K562 (cell line): ENCODE data around the gene SEC16A. TPM values are rescaled to one million over a fixed set of nuclear protein-coding genes. Genes with fewer than 3 reads are reported as not detected.

Experiments used
- ATAC-seq: fragments of 200-7000 bp; cut with Tn5 transposase; 3 replicates; pipeline ENCODE4 v1.9.1; 2020; ENCODE audit warnings: moderate library complexity
- BruUV-seq: library from RNA; stranded (reverse); fragments of 400-500 nt; replicated peaks from 2 replicates; lab custom pipeline; 2021; lab: Mats Ljungman, UMichigan
- CTCF ChIA-PET: fragments of 300-600 bp; formaldehyde crosslinking; extraction: SDS; loops from one replicate; lab custom pipeline; 2021; ENCODE audit warnings: low intra/inter-chr PET ratio; lab: Yijun Ruan, JAX
- POLR2A ChIA-PET: fragments of 300-600, 350-650 bp; sonication (Branson Sonifier 250); formaldehyde crosslinking; extraction: SDS; loops from one replicate; lab custom pipeline; 2021; ENCODE audit warnings: antibody characterized with exemption, inconsistent platforms; lab: Yijun Ruan, JAX
- DNase-seq, 4 experiments: peaks; one replicate each; pipeline versions ENCODE4 v3.0.0 to v3.0.0-alpha.2; 2011 to 2018; ENCODE audit warnings: low spot score in 3 of 4, mixed read lengths in 3 of 4; ENCODE audit errors: extremely low read depth in 1 of 4
- FAIRE-seq: peaks from 2 replicates; lab custom pipeline; 2011; peaks lifted over from hg19 to GRCh38; lab: Jason Lieb, UNC
- H2AFZ ChIP-seq: 2 replicates; pipeline ENCODE4 v1.6.0; 2011; ENCODE audit warnings: low read depth, low read length, control low read depth, inconsistent platforms
- H3K27ac ChIP-seq: fragments of 200-600 bp; 3 replicates; pipeline ENCODE4 v1.8.0; 2011; ENCODE audit warnings: low read depth, mild to moderate bottlenecking, control low read depth, inconsistent platforms, low read length, moderate library complexity, mixed read lengths; ENCODE audit errors: extremely low read depth
- H3K27me3 ChIP-seq, 2 experiments: fragments of 300-600 bp in 1 of 2; 2 replicates in 1 of 2; 3 replicates in 1 of 2; pipeline versions ENCODE4 v1.6.0 to v1.8.0; 2011; ENCODE audit warnings: inconsistent platforms in 2 of 2, low read length in 2 of 2, mild to moderate bottlenecking in 1 of 2, mixed read lengths in 1 of 2, moderate library complexity in 1 of 2; ENCODE audit not compliant: control insufficient read depth in 2 of 2, insufficient read depth in 2 of 2
- H3K36me3 ChIP-seq: fragments of 300-600 bp; 3 replicates; pipeline ENCODE4 v1.8.0; 2011; ENCODE audit warnings: mild to moderate bottlenecking, low read length, inconsistent platforms; ENCODE audit not compliant: control insufficient read depth, insufficient read depth
- H3K4me1 ChIP-seq, 2 experiments: fragments of 200-600 bp in 1 of 2; replicated peaks in 1 of 2; 2 replicates in 1 of 2; 3 replicates in 1 of 2; pipeline versions ENCODE4 v1.5.1 to v1.8.0; 2011; ENCODE audit warnings: inconsistent platforms in 2 of 2, low read length in 2 of 2, mild to moderate bottlenecking in 1 of 2, mixed read lengths in 1 of 2, moderate library complexity in 1 of 2; ENCODE audit not compliant: control insufficient read depth in 2 of 2, insufficient read depth in 2 of 2
- H3K4me2 ChIP-seq: 2 replicates; pipeline ENCODE4 v1.6.1; 2011; ENCODE audit warnings: low read length, control low read depth, inconsistent platforms, mixed read lengths; ENCODE audit not compliant: insufficient read depth
- H3K4me3 ChIP-seq: fragments of 200-600 bp; sonication (generic), shearing (Covaris generic); 2 replicates; pipeline ENCODE4 v1.5.1; 2016; ENCODE audit warnings: control low read depth, inconsistent platforms
- H3K79me2 ChIP-seq: fragments of 200-600 bp; 3 replicates; pipeline ENCODE4 v1.8.0; 2011; ENCODE audit warnings: low read length, inconsistent platforms; ENCODE audit not compliant: control insufficient read depth, insufficient read depth
- H3K9ac ChIP-seq, 2 experiments: 2 replicates each; pipeline versions ENCODE4 v1.6.0 to v1.6.1; 2011; ENCODE audit warnings: low read depth in 2 of 2, low read length in 2 of 2, control low read depth in 1 of 2, inconsistent platforms in 1 of 2, mild to moderate bottlenecking in 1 of 2, mixed read lengths in 1 of 2; ENCODE audit not compliant: insufficient read depth in 1 of 2
- H3K9me1 ChIP-seq: one replicate; pipeline ENCODE4 v1.6.0; 2011; ENCODE audit warnings: inconsistent platforms, mild to moderate bottlenecking, low read length, moderate library complexity; ENCODE audit not compliant: control insufficient read depth, insufficient read depth
- H3K9me3 ChIP-seq: replicated peaks from 2 replicates; pipeline ENCODE4 v1.5.1; 2011; ENCODE audit warnings: low read depth, low read length, inconsistent platforms; ENCODE audit not compliant: control insufficient read depth, insufficient read depth
- H4K20me1 ChIP-seq: replicated peaks from 2 replicates; pipeline ENCODE4 v1.6.1; 2011; ENCODE audit warnings: low read length, inconsistent platforms, mixed read lengths; ENCODE audit not compliant: control insufficient read depth, insufficient read depth
- FOXA3 ChIP-seq, 2 experiments: fragments of 450-650 bp in 1 of 2; sonication (generic) in 1 of 2; formaldehyde crosslinking; IDR thresholded peaks in 1 of 2; conservative IDR thresholded peaks in 1 of 2; 2 replicates each; pipeline versions ENCODE4 v1.4.0 to v1.8.0; 2020 to 2022; ENCODE audit warnings: mild to moderate bottlenecking in 2 of 2, missing genetic modification reagents in 1 of 2
- HDAC1 ChIP-seq, 2 experiments: fragments of 450-650 bp; IDR thresholded peaks; 2 replicates each; pipeline ENCODE4 v1.6.1; 2016 to 2017; ENCODE audit warnings: inconsistent platforms in 1 of 2, mild to moderate bottlenecking in 1 of 2, moderate library complexity in 1 of 2
- KDM1A ChIP-seq, 2 experiments: fragments of 450-650 bp; IDR thresholded peaks; 2 replicates each; pipeline ENCODE4 v1.6.1; 2016; ENCODE audit warnings: mild to moderate bottlenecking in 2 of 2
- RBM39 ChIP-seq: fragments of 200-400 bp; formaldehyde crosslinking; optimal IDR thresholded peaks from 2 replicates; pipeline ENCODE3; 2018; ENCODE audit warnings: low read depth, low read length
- WGBS: fragments of 100-300 bp; shearing (Covaris generic); methylation state at CpG from one replicate; pipeline ENCODE4 v1.1.6; 2016; ENCODE audit warnings: low coverage, mixed read lengths; ENCODE audit not compliant: insufficient coverage; ENCODE audit errors: missing lambda C conversion rate; 5-methylcytosine and 5-hydroxymethylcytosine counted together
- in situ Hi-C: fragments of 300-500 bp; cut with MboI; formaldehyde crosslinking; loops from 4 replicates; pipeline ENCODE4 v1.15.0; 2018; ENCODE audit warnings: inconsistent platforms, mixed read lengths
- intact Hi-C: fragments of 100-400 bp; cut with micrococcal nuclease; formaldehyde crosslinking; loops from 2 replicates; pipeline ENCODE4 v1.14.2; 2022
- polyA plus RNA-seq, 8 experiments: library from polyadenylated mRNA; depleted of rRNA in 4 of 8; stranded (reverse) in 5 of 8; unstranded in 3 of 8; fragments of >200 nt; fragmentation: Nextera tagmentation in 2 of 8; fragmentation: Illumina TruSeq in 1 of 8; extraction: Ambion mirVana in 2 of 8; extraction: Trizol in 1 of 8; gene quantifications; 2 replicates each; pipeline versions ENCODE4 v1.2.1 to v1.2.3, GENCODE V29; 2011 to 2014; ENCODE audit warnings: inconsistent platforms in 1 of 8, missing spikeins in 1 of 8
- total RNA-seq, 7 experiments: library from RNA; depleted of rRNA in 6 of 7; stranded (reverse); fragments of >200 nt in 6 of 7; fragmentation: Illumina TruSeq in 2 of 7; extraction: Trizol in 2 of 7; gene quantifications; 2 replicates each; pipeline versions ENCODE4 v1.2.1 to v1.2.3, GENCODE V29; 2011 to 2021; ENCODE audit warnings: low replicate concordance in 1 of 7
- TF ChIP-seq, protein P1 (sequence below): sonication (generic); formaldehyde crosslinking; IDR thresholded peaks from 2 replicates; pipeline ENCODE4 v1.8.0; 2022; ENCODE audit warnings: missing genetic modification reagents, mild to moderate bottlenecking, moderate library complexity, borderline replicate concordance
- TF ChIP-seq, protein P2 (sequence below), 3 experiments: IDR thresholded peaks in 2 of 3; conservative IDR thresholded peaks in 1 of 3; 2 replicates each; pipeline ENCODE4 v1.5.1; 2011 to 2012; ENCODE audit warnings: low read length in 3 of 3, mild to moderate bottlenecking in 3 of 3, control low read depth in 2 of 3, improper control_type of control experiment in 1 of 3, inconsistent platforms in 1 of 3, low read depth in 1 of 3, mixed read lengths in 1 of 3, moderate library complexity in 1 of 3; ENCODE audit not compliant: insufficient read depth in 2 of 3
- TF ChIP-seq, protein P3 (sequence below): fragments of 250-450 bp; sonication (Bioruptor Pico); IDR thresholded peaks from 2 replicates; pipeline ENCODE4 v1.5.0; 2022; ENCODE audit warnings: mild to moderate bottlenecking
- TF ChIP-seq, protein P4 (sequence below), 3 experiments: fragments of 200-800 bp in 1 of 3; sonication (Bioruptor generic) in 1 of 3; sonication (generic) in 1 of 3; formaldehyde crosslinking in 1 of 3; IDR thresholded peaks; 2 replicates each; pipeline versions ENCODE4 v1.6.1 to v1.8.0; 2016 to 2022; ENCODE audit warnings: mild to moderate bottlenecking in 2 of 3, missing compliant biosample characterization in 2 of 3, missing genetic modification characterization in 2 of 3, missing genetic modification reagents in 1 of 3
- TF ChIP-seq, protein P5 (sequence below): sonication (generic); formaldehyde crosslinking; IDR thresholded peaks from 2 replicates; pipeline ENCODE4 v1.8.1; 2023; ENCODE audit warnings: mild to moderate bottlenecking, missing genetic modification reagents

The SEC16A gene
- total and polyA plus RNA-seq, 9 of the 15 experiments (the other 6 are each of a cell fraction or from before 2014, with no cell fraction given): 8.3 to 62.8 (median 14.0) TPM

DNA sequence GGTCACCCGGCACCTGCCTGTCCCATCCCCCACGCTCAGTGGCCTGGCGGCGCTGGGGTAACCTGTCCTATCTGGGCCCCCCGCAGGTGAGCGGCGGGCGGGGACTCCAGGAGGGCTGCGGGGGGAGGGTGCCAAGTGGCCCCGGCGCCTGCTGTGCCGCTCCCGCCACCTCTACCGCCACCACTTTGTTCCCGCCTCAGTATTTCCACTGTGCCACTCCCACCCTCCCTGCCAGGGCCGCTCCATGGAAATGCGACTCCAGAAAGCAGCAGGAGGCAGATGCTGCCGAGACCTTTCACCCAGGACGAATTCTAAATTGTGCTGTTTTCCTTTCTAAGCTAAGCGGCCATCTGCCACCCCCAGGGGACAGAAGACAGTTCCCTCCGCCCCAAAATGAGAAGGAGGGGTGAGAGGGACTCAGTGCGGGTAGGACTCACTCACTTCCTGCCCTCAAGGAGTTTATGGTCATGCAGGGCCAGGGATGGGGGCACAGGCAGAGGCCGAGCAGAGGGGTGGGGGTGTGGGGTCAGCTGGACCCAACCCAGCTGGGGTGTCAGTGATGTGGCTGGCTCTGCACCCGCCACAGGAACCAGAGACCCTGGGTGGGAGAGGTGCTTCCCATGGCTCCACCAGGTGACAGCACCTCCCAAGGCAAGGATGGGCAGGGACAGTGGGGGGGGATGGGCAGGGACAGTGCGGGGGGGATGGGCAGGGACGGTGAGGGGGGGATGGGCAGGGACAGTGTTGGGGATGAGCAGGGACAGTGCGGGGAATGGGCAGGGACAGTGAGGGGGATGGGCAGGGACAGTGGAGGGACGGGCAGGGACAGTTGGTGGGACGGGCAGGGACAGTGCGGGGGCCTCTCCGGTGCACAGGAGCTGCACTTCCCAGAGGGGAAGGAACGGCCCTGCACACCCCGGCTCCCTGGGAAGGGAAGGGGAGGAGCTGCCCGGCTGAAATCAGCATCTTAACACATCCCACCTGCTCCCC, 45.2 kb upstream of the SEC16A start:
- ATAC-seq (peak; percentile 52), DNase-seq (peak; percentile 41 to 91 (median 82)), FAIRE-seq (no peak)
- H3K9ac ChIP-seq: peak overlapping the region in 1 of 2 experiments; percentile 68; a peak in 1 of 4 replicates
- H3K27me3 ChIP-seq: no peaks in the 10 kb centered on the region
- peaks cover 6% of the 10 kb centered on the region; the same call in 1 of the 3 replicates for H3K79me2 ChIP-seq
- peaks cover 4% of the 10 kb centered on the region; the same call in 1 of the 3 replicates for H3K36me3 ChIP-seq
- BruUV-seq: no TSS peak
- peaks cover 2% of the 10 kb centered on the region for H3K9me1 ChIP-seq
- in situ Hi-C loops (no loop called here), intact Hi-C loops (no loop called here)
- CTCF ChIA-PET: no interaction called here
- POLR2A ChIA-PET: interaction anchor here (0.6 to 1.2 kb wide), 7 partner anchors 12 to 822 kb away, joined by 3 read pairs; no protein-coding TSS in a partner anchor
- H3K9me3 ChIP-seq: no peaks in the 10 kb centered on the region
- H3K4me2 ChIP-seq: no peak overlapping the region
- H2AFZ ChIP-seq: no peak overlapping the region
- 0 out of 2 replicates have a peak, but pooled peaks cover 9% of the 10 kb centered on the region for H4K20me1 ChIP-seq
- H3K4me1 ChIP-seq: peaks cover 0 to 87% of the 10 kb centered on the region in 2 experiments; a peak in 3 of 5 replicates
- H3K4me3 ChIP-seq: no peak overlapping the region
- H3K27ac ChIP-seq: peak overlapping the region; percentile 41; the same call in 1 of the 3 replicates
- WGBS: 50% methylated on average over 16 of the region's 34 CpGs
- TF ChIP-seq FOXA3 (CRISPR knock-in tag; conservative IDR thresholded peaks at IDR 0.05 in 1 of 2, IDR thresholded peaks at IDR 0.05 in 1 of 2) (no peak), RBM39 (no peak), KDM1A (IDR thresholded peaks at IDR 0.05) (peak in 1 of 2 experiments; percentile 51; a peak in 1 of 4 replicates), HDAC1 (IDR thresholded peaks at IDR 0.05) (no peak)
- TF ChIP-seq, protein P1, sequence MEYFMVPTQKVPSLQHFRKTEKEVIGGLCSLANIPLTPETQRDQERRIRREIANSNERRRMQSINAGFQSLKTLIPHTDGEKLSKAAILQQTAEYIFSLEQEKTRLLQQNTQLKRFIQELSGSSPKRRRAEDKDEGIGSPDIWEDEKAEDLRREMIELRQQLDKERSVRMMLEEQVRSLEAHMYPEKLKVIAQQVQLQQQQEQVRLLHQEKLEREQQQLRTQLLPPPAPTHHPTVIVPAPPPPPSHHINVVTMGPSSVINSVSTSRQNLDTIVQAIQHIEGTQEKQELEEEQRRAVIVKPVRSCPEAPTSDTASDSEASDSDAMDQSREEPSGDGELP (CRISPR knock-in tag): peak; percentile 48; the same call in 1 of the 2 replicates
- TF ChIP-seq, protein P2, sequence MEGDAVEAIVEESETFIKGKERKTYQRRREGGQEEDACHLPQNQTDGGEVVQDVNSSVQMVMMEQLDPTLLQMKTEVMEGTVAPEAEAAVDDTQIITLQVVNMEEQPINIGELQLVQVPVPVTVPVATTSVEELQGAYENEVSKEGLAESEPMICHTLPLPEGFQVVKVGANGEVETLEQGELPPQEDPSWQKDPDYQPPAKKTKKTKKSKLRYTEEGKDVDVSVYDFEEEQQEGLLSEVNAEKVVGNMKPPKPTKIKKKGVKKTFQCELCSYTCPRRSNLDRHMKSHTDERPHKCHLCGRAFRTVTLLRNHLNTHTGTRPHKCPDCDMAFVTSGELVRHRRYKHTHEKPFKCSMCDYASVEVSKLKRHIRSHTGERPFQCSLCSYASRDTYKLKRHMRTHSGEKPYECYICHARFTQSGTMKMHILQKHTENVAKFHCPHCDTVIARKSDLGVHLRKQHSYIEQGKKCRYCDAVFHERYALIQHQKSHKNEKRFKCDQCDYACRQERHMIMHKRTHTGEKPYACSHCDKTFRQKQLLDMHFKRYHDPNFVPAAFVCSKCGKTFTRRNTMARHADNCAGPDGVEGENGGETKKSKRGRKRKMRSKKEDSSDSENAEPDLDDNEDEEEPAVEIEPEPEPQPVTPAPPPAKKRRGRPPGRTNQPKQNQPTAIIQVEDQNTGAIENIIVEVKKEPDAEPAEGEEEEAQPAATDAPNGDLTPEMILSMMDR (IDR thresholded peaks at IDR 0.05 in 2 of 3, conservative IDR thresholded peaks at IDR 0.05 in 1 of 3; ENCODE audit: insufficient read depth in 2 of 3, low read depth in 1 of 3, low read length in 3 of 3): 0 out of 6 replicates have a peak, but pooled peaks of 2 of the 3 experiments have one; percentile 0 to 5
- TF ChIP-seq, protein P3, sequence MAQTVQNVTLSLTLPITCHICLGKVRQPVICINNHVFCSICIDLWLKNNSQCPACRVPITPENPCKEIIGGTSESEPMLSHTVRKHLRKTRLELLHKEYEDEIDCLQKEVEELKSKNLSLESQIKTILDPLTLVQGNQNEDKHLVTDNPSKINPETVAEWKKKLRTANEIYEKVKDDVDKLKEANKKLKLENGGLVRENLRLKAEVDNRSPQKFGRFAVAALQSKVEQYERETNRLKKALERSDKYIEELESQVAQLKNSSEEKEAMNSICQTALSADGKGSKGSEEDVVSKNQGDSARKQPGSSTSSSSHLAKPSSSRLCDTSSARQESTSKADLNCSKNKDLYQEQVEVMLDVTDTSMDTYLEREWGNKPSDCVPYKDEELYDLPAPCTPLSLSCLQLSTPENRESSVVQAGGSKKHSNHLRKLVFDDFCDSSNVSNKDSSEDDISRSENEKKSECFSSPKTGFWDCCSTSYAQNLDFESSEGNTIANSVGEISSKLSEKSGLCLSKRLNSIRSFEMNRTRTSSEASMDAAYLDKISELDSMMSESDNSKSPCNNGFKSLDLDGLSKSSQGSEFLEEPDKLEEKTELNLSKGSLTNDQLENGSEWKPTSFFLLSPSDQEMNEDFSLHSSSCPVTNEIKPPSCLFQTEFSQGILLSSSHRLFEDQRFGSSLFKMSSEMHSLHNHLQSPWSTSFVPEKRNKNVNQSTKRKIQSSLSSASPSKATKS: no peak
- TF ChIP-seq, protein P4, sequence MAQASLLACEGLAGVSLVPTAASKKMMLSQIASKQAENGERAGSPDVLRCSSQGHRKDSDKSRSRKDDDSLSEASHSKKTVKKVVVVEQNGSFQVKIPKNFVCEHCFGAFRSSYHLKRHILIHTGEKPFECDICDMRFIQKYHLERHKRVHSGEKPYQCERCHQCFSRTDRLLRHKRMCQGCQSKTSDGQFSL (CRISPR knock-in tag; IDR thresholded peaks at IDR 0.05): no peak; the same call in 1 of the 2 replicates
- TF ChIP-seq, protein P4 (tag; IDR thresholded peaks at IDR 0.05): peak in 1 of 2 experiments; percentile 70; a peak in 1 of 4 replicates
- TF ChIP-seq, protein P5, sequence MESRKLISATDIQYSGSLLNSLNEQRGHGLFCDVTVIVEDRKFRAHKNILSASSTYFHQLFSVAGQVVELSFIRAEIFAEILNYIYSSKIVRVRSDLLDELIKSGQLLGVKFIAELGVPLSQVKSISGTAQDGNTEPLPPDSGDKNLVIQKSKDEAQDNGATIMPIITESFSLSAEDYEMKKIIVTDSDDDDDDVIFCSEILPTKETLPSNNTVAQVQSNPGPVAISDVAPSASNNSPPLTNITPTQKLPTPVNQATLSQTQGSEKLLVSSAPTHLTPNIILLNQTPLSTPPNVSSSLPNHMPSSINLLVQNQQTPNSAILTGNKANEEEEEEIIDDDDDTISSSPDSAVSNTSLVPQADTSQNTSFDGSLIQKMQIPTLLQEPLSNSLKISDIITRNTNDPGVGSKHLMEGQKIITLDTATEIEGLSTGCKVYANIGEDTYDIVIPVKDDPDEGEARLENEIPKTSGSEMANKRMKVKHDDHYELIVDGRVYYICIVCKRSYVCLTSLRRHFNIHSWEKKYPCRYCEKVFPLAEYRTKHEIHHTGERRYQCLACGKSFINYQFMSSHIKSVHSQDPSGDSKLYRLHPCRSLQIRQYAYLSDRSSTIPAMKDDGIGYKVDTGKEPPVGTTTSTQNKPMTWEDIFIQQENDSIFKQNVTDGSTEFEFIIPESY (CRISPR knock-in tag): peak; percentile 94
